DND-41 (cell line): ENCODE data around the gene FNDC10.

Source experiments
- CTCF ChIP-seq: IDR thresholded peaks from 2 replicates; pipeline ENCODE4 v1.5.1; 2012; ENCODE audit warnings: borderline replicate concordance, low read length, moderate library complexity, mild to moderate bottlenecking; ENCODE audit not compliant: poor library complexity, severe bottlenecking; ENCODE audit errors: extremely low read depth
- EZH2 ChIP-seq: IDR thresholded peaks from 3 replicates; pipeline ENCODE4 v1.6.1; 2012; ENCODE audit warnings: borderline replicate concordance, low read depth, mild to moderate bottlenecking, moderate library complexity, low read length, inconsistent platforms; ENCODE audit not compliant: severe bottlenecking

DNA sequence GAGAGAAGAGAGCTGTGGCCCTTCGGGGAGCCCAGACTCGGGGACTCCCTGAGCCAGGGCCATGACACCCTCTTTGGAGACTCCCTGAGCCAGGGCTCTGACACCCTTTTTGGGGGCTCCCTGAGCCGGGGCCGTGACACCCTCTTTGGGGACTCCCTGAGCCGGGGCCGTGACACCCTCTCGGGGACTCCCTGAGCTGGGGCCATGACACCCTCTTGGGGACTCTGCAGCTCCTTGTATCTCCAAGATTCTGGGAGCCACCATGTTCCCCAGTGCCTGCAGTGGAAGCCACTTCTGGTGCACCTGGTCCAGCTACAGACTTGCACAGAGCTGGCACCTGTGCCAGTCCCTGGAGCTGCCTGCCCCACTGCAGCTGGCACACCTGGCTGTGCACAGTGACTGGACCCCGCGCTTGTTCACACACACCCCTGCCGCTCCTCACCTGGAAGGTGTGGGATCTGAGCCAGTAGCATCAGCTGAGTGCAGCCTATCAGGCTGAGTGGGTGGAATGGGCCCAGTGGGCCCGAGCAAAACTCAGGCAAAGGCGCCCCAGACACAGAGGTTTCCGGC lies 21.5 kb downstream of the FNDC10 start:
- TF ChIP-seq CTCF: no peak
- no peak for TF ChIP-seq EZH2
